HFFc6 (cell line): Measurements from ENCODE around the gene CLEC20A. TPM values are rescaled to one million over a fixed set of nuclear protein-coding genes. Genes with fewer than 3 reads are reported as not detected.

Source experiments
- DNase-seq: peaks from one replicate; pipeline ENCODE4 v3.0.0-alpha.2; 2018
- H3K27ac Mint-ChIP-seq: 2 replicates; pipeline ENCODE4 v1.8.0; 2020; ENCODE audit warnings: mild to moderate bottlenecking, mixed read lengths
- H3K27me3 Mint-ChIP-seq: 2 replicates; pipeline ENCODE4 v1.8.0; 2021; ENCODE audit warnings: mild to moderate bottlenecking, moderate library complexity, mixed read lengths; ENCODE audit not compliant: insufficient read depth
- H3K36me3 Mint-ChIP-seq: 2 replicates; pipeline ENCODE4 v1.8.0; 2021; ENCODE audit warnings: low read depth, mixed read lengths
- H3K4me1 Mint-ChIP-seq: 2 replicates; pipeline ENCODE4 v1.8.0; 2020; ENCODE audit warnings: low read depth, mixed read lengths
- H3K4me3 Mint-ChIP-seq: 2 replicates; pipeline ENCODE4 v1.8.0; 2020; ENCODE audit warnings: mild to moderate bottlenecking, moderate library complexity, mixed read lengths
- H3K9me3 Mint-ChIP-seq: 2 replicates; pipeline ENCODE4 v1.8.0; 2020; ENCODE audit warnings: mild to moderate bottlenecking, mixed read lengths
- CTCF ChIP-seq: fragments of 200-600 bp; sonication (generic); IDR thresholded peaks from 2 replicates; pipeline ENCODE4 v1.5.0; 2021; ENCODE audit warnings: antibody characterized with exemption, mild to moderate bottlenecking
- total RNA-seq, 6 experiments: library from RNA; stranded (reverse); fragmentation: NEBNext Ultra II Directional; extraction: Animal tissue kit (Norgen Biotek cat#: 25700); gene quantifications; 2 replicates in 1 of 6; 3 replicates in 5 of 6; pipeline ENCODE4 v1.2.3, GENCODE V29; 2021

CLEC20A gene
- total RNA-seq, 6 experiments from 2014 or later: not detected

- Mint-ChIP-seq H3K9me3 (no peaks in the 10 kb centered on the region), H3K27me3 (no peaks in the 10 kb centered on the region; the same call in none of the 2 replicates), H3K36me3 (no peaks in the 10 kb centered on the region), H3K4me3 (no peak overlapping the region), H3K27ac (no peak overlapping the region), H3K4me1 (peaks cover 6% of the 10 kb centered on the region)
- DNase-seq: no peak
- peak; percentile 57 for TF ChIP-seq CTCF
These were observed 3.5 kb upstream of the CLEC20A start for GRCh38 chr1:178500091-178500770.

GRCh38 chr1:178498896-178499675 lies 2.3 kb upstream of the CLEC20A start:
- H3K27me3 Mint-ChIP-seq: no peaks in the 10 kb centered on the region; the same call in none of the 2 replicates
- no peaks in the 10 kb centered on the region for H3K9me3 Mint-ChIP-seq
- no peak overlapping the region for H3K4me3 Mint-ChIP-seq
- H3K27ac Mint-ChIP-seq: no peak overlapping the region
- no peak for DNase-seq
- H3K36me3 Mint-ChIP-seq: no peaks in the 10 kb centered on the region
- H3K4me1 Mint-ChIP-seq: peaks cover 6% of the 10 kb centered on the region
- no peak for TF ChIP-seq CTCF

GRCh38 chr1:178497903-178498478 lies 1.2 kb upstream of the CLEC20A start:
- Mint-ChIP-seq H3K27ac (no peak overlapping the region), H3K27me3 (no peaks in the 10 kb centered on the region; the same call in none of the 2 replicates), H3K4me1 (peaks cover 6% of the 10 kb centered on the region), H3K36me3 (no peaks in the 10 kb centered on the region), H3K4me3 (no peak overlapping the region), H3K9me3 (no peaks in the 10 kb centered on the region)
- no peak for TF ChIP-seq CTCF
- no peak for DNase-seq

- H3K27ac Mint-ChIP-seq: no peak overlapping the region
- no peaks in the 10 kb centered on the region; the same call in none of the 2 replicates for H3K27me3 Mint-ChIP-seq
- no peak for DNase-seq
- H3K9me3 Mint-ChIP-seq: no peaks in the 10 kb centered on the region
- H3K36me3 Mint-ChIP-seq: no peaks in the 10 kb centered on the region
- no peak overlapping the region for H3K4me3 Mint-ChIP-seq
- H3K4me1 Mint-ChIP-seq: no peaks in the 10 kb centered on the region
- TF ChIP-seq CTCF: no peak
These were observed 889 bp downstream of the CLEC20A start for GRCh38 chr1:178495741-178496409.

GRCh38 chr1:178495158-178495557 lies 1.6 kb downstream of the CLEC20A start:
- peaks cover 2% of the 10 kb centered on the region for H3K27me3 Mint-ChIP-seq
- no peak overlapping the region for H3K27ac Mint-ChIP-seq
- DNase-seq: no peak

More at GRCh38 chr1:178495158-178495557, 1.6 kb downstream of the CLEC20A start:
- Mint-ChIP-seq H3K4me1 (no peaks in the 10 kb centered on the region), H3K36me3 (no peaks in the 10 kb centered on the region), H3K4me3 (no peak overlapping the region), H3K9me3 (no peaks in the 10 kb centered on the region)
- no peak for TF ChIP-seq CTCF
